Panc1 (cell line): ENCODE data around the gene ANK3.

Experiments used
- POLR2AphosphoS5 ChIP-seq: IDR thresholded peaks from 2 replicates; pipeline ENCODE4 v1.6.1; 2012; ENCODE audit warnings: mild to moderate bottlenecking, low read depth, low read length, moderate library complexity
- SIN3A ChIP-seq: IDR thresholded peaks from 2 replicates; pipeline ENCODE4 v1.6.1; 2012; ENCODE audit warnings: low read depth, mild to moderate bottlenecking, low read length, moderate library complexity, borderline replicate concordance; ENCODE audit not compliant: insufficient read depth
- TCF7L2 ChIP-seq: IDR thresholded peaks from 2 replicates; pipeline ENCODE4 v1.6.1; 2011; ENCODE audit warnings: mild to moderate bottlenecking, low read depth, low read length, inconsistent platforms
- TF ChIP-seq, protein P1 (sequence below): fragments of 450-650 bp; IDR thresholded peaks from 2 replicates; pipeline ENCODE4 v1.5.1; 2017; ENCODE audit warnings: mild to moderate bottlenecking

DNA sequence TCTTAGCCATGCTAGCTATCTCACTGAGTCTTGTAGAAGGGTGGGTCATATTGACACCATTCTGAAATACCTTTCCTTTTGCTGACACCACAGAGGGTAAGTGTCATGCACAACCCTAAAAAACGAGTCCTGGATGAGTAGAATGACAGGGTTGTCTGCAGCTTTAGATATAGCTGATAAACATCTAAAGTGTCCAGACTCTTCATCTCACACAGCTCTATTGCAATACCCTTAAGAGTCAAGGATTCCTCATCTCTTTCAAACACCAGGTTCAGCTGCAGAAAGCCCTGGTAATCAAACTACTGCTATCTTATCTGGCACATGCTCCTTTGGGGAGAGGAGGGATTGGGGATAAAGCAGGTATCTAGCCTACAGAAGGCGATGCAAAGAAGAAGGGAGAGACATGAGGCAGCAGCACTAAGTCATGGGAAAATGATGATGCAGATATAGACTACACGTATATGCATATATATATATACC is 127.0 kb downstream of the ANK3 start:
- TF ChIP-seq, protein P1, sequence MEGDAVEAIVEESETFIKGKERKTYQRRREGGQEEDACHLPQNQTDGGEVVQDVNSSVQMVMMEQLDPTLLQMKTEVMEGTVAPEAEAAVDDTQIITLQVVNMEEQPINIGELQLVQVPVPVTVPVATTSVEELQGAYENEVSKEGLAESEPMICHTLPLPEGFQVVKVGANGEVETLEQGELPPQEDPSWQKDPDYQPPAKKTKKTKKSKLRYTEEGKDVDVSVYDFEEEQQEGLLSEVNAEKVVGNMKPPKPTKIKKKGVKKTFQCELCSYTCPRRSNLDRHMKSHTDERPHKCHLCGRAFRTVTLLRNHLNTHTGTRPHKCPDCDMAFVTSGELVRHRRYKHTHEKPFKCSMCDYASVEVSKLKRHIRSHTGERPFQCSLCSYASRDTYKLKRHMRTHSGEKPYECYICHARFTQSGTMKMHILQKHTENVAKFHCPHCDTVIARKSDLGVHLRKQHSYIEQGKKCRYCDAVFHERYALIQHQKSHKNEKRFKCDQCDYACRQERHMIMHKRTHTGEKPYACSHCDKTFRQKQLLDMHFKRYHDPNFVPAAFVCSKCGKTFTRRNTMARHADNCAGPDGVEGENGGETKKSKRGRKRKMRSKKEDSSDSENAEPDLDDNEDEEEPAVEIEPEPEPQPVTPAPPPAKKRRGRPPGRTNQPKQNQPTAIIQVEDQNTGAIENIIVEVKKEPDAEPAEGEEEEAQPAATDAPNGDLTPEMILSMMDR, result no peak
- TF ChIP-seq SIN3A, result no peak
- TF ChIP-seq POLR2AphosphoS5, result no peak
- TF ChIP-seq TCF7L2, result no peak
